ENCODE results near the gene GPC3. TPM values are rescaled to one million over a fixed set of nuclear protein-coding genes. Genes with fewer than 3 reads are reported as not detected.

Gene GPC3
- total RNA-seq, 1 donor from 2014 or later, result 15.5 TPM

DNA sequence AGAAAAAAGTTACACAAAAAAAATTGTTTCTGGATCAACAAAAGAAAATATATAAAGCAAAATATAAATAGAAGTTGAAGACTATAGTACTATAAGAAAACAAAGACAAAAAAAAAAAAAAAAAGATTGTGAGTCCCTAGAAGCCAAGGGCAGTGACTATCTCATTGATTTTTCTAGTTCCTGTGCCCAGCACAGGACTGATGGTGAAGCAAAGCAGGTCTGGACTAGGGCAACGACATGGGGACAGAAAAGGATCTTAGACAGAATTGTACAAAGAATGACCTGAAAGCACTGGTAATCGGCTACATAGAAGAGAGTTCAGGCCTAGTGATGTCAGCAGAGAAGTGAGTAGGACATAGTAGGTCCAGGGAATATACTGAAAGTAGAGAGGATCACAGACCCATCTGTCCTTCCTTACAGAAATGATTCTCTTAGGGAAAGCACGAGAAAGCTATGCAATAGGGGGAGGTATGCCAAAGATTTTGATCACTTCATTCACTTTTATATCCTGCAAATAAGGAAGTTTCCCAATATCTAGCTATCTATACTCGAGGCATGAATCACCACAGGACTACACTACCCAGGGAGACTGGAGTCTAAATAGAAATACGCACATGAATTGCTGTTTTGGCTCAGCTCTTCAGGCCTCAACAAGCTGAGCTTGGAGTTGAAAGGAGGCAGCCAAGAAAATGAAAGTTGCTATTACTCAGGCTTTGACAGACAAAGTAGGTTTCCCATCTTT lies 339.2 kb downstream of the GPC3 start:
- intact Hi-C loops (cut with DNase I), result no loop called here
- Histone ChIP-seq H3K27ac (no peak overlapping the region), H3K4me3 (no peak overlapping the region), H3K36me3 (no peaks in the 10 kb centered on the region), H3K9me3 (no peaks in the 10 kb centered on the region), H3K4me1 (no peaks in the 10 kb centered on the region), H3K27me3 (no peaks in the 10 kb centered on the region)
- DNase-seq (ENCODE audit: extremely low spot score in 2 of 2), result no peak
- TF ChIP-seq POLR2AphosphoS5 (IDR thresholded peaks at IDR 0.05; ENCODE audit: insufficient read depth in 1 of 2, low read depth in 1 of 2) (no peak), CTCF (IDR thresholded peaks at IDR 0.05) (no peak), POLR2A (IDR thresholded peaks at IDR 0.05) (no peak)

GRCh38 chrX:133645256-133645655 lies 340.1 kb downstream of the GPC3 start:
- intact Hi-C loops (cut with DNase I), result no loop called here
- no peaks in the 10 kb centered on the region for H3K27me3 ChIP-seq
- H3K4me1 ChIP-seq, result no peaks in the 10 kb centered on the region
- no peak for DNase-seq (ENCODE audit: extremely low spot score in 2 of 2)
- no peaks in the 10 kb centered on the region for H3K36me3 ChIP-seq
- H3K27ac ChIP-seq, result no peak overlapping the region
- no peak overlapping the region for H3K4me3 ChIP-seq
- H3K9me3 ChIP-seq, result no peaks in the 10 kb centered on the region
- no peak for TF ChIP-seq CTCF (IDR thresholded peaks at IDR 0.05)
- TF ChIP-seq POLR2A (IDR thresholded peaks at IDR 0.05), result no peak

- DNase-seq (ENCODE audit: extremely low spot score in 2 of 2), result no peak
- Histone ChIP-seq H3K27me3 (no peaks in the 10 kb centered on the region), H3K9me3 (no peaks in the 10 kb centered on the region), H3K27ac (no peak overlapping the region), H3K4me3 (no peak overlapping the region), H3K36me3 (no peaks in the 10 kb centered on the region), H3K4me1 (no peaks in the 10 kb centered on the region)
- intact Hi-C loops (cut with DNase I), result no loop called here
- TF ChIP-seq POLR2AphosphoS5 (IDR thresholded peaks at IDR 0.05; ENCODE audit: insufficient read depth in 1 of 2, low read depth in 1 of 2) (no peak), POLR2A (IDR thresholded peaks at IDR 0.05) (no peak), CTCF (IDR thresholded peaks at IDR 0.05) (no peak)
Measured at GRCh38 chrX:133640161-133641015, 345.0 kb downstream of the GPC3 start.

DNA sequence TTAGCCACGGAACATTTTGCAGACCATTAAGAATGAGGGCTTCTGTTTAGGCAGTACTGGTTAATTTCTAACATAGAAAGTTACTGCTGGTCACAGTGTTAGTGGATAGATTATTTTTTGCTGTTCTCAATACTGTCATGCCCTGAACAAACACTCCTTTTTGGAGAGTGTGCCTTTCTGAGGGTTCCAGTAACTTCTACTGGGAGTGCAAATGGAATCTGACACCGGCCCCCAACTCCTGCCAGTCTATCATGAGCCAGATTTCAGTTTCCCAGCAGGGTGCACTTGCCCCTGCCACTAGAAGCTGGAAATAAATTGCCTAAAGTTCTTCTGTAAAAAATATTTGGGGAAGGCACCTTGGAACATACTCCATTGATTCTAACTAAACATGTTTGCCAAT lies 345.7 kb downstream of the GPC3 start:
- Histone ChIP-seq H3K4me3 (no peak overlapping the region), H3K9me3 (no peaks in the 10 kb centered on the region), H3K27ac (no peak overlapping the region), H3K36me3 (no peaks in the 10 kb centered on the region), H3K4me1 (no peaks in the 10 kb centered on the region), H3K27me3 (no peaks in the 10 kb centered on the region)
- intact Hi-C loops (cut with DNase I), result no loop called here
- TF ChIP-seq POLR2A (IDR thresholded peaks at IDR 0.05), result no peak
- TF ChIP-seq CTCF (IDR thresholded peaks at IDR 0.05), result no peak
- no peak for TF ChIP-seq POLR2AphosphoS5 (IDR thresholded peaks at IDR 0.05; ENCODE audit: insufficient read depth in 1 of 2, low read depth in 1 of 2)
- no peak for DNase-seq (ENCODE audit: extremely low spot score in 2 of 2)

GRCh38 chrX:133638285-133638684 lies 347.1 kb downstream of the GPC3 start:
- intact Hi-C loops (cut with DNase I), result no loop called here
- no peak overlapping the region for H3K27ac ChIP-seq
- H3K4me3 ChIP-seq, result no peak overlapping the region
- H3K36me3 ChIP-seq, result no peaks in the 10 kb centered on the region
- no peak for TF ChIP-seq CTCF (IDR thresholded peaks at IDR 0.05)
- TF ChIP-seq POLR2A (IDR thresholded peaks at IDR 0.05), result no peak
- no peak for TF ChIP-seq POLR2AphosphoS5 (IDR thresholded peaks at IDR 0.05; ENCODE audit: insufficient read depth in 1 of 2, low read depth in 1 of 2)
- no peaks in the 10 kb centered on the region for H3K27me3 ChIP-seq
- DNase-seq (ENCODE audit: extremely low spot score in 2 of 2), result no peak
- H3K4me1 ChIP-seq, result no peaks in the 10 kb centered on the region
- no peaks in the 10 kb centered on the region for H3K9me3 ChIP-seq
